H1 (cell line): Measurements from ENCODE around the gene EPHA3. TPM values are rescaled to one million over a fixed set of nuclear protein-coding genes. Genes with fewer than 3 reads are reported as not detected.

Experiments
- CTCF ChIA-PET: fragments of 300-600 bp; sonication (Branson Sonifier 250); formaldehyde crosslinking; loops from one replicate; lab custom pipeline; 2021; ENCODE audit not compliant: partially characterized antibody; lab: Charles Lee
- POLR2A ChIA-PET: fragments of 300-600 bp; sonication (Branson Sonifier 250); formaldehyde crosslinking; loops from one replicate; lab custom pipeline; 2021; ENCODE audit warnings: inconsistent platforms; ENCODE audit not compliant: partially characterized antibody; lab: Charles Lee
- DNase-seq, 2 experiments: peaks; one replicate each; pipeline versions ENCODE4 v3.0.0 to v3.0.0-alpha.2; 2010 to 2022; ENCODE audit warnings: low spot score in 2 of 2, low read depth in 1 of 2, mixed read lengths in 1 of 2
- FAIRE-seq: peaks from 2 replicates; lab custom pipeline; 2011; peaks lifted over from hg19 to GRCh38; lab: Jason Lieb, UNC
- H2AFZ ChIP-seq: 2 replicates; pipeline ENCODE4 v1.8.1; 2012; ENCODE audit warnings: low read length, inconsistent platforms
- H2AK5ac ChIP-seq: 2 replicates; pipeline ENCODE4 v1.6.1; 2013; ENCODE audit warnings: low read depth, low read length
- H2BK120ac ChIP-seq: replicated peaks from 2 replicates; pipeline ENCODE3; 2013; ENCODE audit warnings: low read depth, low read length, inconsistent platforms
- H2BK12ac ChIP-seq: 2 replicates; pipeline ENCODE4 v1.6.1; 2013; ENCODE audit warnings: low read depth, low read length
- H2BK15ac ChIP-seq: 2 replicates; pipeline ENCODE4 v1.6.1; 2013; ENCODE audit warnings: low read length
- H2BK20ac ChIP-seq: 2 replicates; pipeline ENCODE4 v1.6.1; 2013; ENCODE audit warnings: low read length
- H2BK5ac ChIP-seq: 2 replicates; pipeline ENCODE4 v1.6.1; 2013; ENCODE audit warnings: low read depth, low read length
- H3K14ac ChIP-seq: 2 replicates; pipeline ENCODE4 v1.6.1; 2013; ENCODE audit warnings: inconsistent platforms; ENCODE audit not compliant: insufficient read length
- H3K18ac ChIP-seq: 2 replicates; pipeline ENCODE4 v1.6.1; 2013; ENCODE audit warnings: low read length; ENCODE audit errors: extremely low read depth
- H3K23ac ChIP-seq: 2 replicates; pipeline ENCODE4 v1.6.1; 2013; ENCODE audit warnings: inconsistent platforms; ENCODE audit not compliant: insufficient read length
- H3K23me2 ChIP-seq: 2 replicates; pipeline ENCODE4 v1.6.1; 2013; ENCODE audit warnings: low read depth, low read length
- H3K27ac ChIP-seq: 2 replicates; pipeline ENCODE4 v1.6.1; 2011; ENCODE audit warnings: low read depth, low read length, inconsistent platforms
- H3K27me3 ChIP-seq, 4 experiments: replicated peaks in 1 of 4; 1 replicate in 1 of 4; 2 replicates in 3 of 4; pipeline versions ENCODE4 v1.6.1 to v1.8.1; 2011 to 2013; ENCODE audit warnings: low read length in 3 of 4, mild to moderate bottlenecking in 3 of 4, inconsistent platforms in 2 of 4, mixed read lengths in 2 of 4, moderate library complexity in 1 of 4; ENCODE audit not compliant: control insufficient read depth in 3 of 4, insufficient read depth in 3 of 4; ENCODE audit errors: extremely low read depth in 1 of 4
- H3K36me3 ChIP-seq, 4 experiments: 2 replicates each; pipeline versions ENCODE4 v1.6.1 to v1.8.1; 2011 to 2013; ENCODE audit warnings: mild to moderate bottlenecking in 4 of 4, low read length in 3 of 4, moderate library complexity in 2 of 4, control low read depth in 1 of 4, inconsistent platforms in 1 of 4; ENCODE audit not compliant: insufficient read depth in 4 of 4, control insufficient read depth in 2 of 4
- H3K4ac ChIP-seq: replicated peaks from 2 replicates; pipeline ENCODE3; 2013; ENCODE audit warnings: low read length, low read depth, mixed read lengths, inconsistent platforms; ENCODE audit not compliant: insufficient read length
- H3K4me1 ChIP-seq, 4 experiments: replicated peaks in 1 of 4; 1 replicate in 1 of 4; 2 replicates in 3 of 4; pipeline versions ENCODE4 v1.6.1 to v1.8.1; 2011 to 2013; ENCODE audit warnings: low read length in 3 of 4, inconsistent platforms in 2 of 4, mixed read lengths in 1 of 4; ENCODE audit not compliant: insufficient read depth in 4 of 4, control insufficient read depth in 3 of 4
- H3K4me2 ChIP-seq, 2 experiments: 2 replicates each; pipeline versions ENCODE4 v1.6.1 to v1.8.1; 2011 to 2013; ENCODE audit warnings: low read depth in 2 of 2, low read length in 2 of 2, control low read depth in 1 of 2, inconsistent platforms in 1 of 2, mild to moderate bottlenecking in 1 of 2; ENCODE audit not compliant: insufficient read depth in 1 of 2
- H3K4me3 ChIP-seq, 4 experiments: fragments of 200-600, 300-600 bp in 1 of 4; sonication (generic), shearing (Covaris generic), sonication (Bioruptor Twin) in 1 of 4; 2 replicates each; pipeline versions ENCODE4 v1.5.1 to v1.8.1; 2011 to 2016; ENCODE audit warnings: low read length in 4 of 4, low read depth in 3 of 4, control low read depth in 2 of 4, inconsistent platforms in 2 of 4, mild to moderate bottlenecking in 2 of 4, mixed read lengths in 1 of 4, moderate library complexity in 1 of 4; ENCODE audit not compliant: insufficient read depth in 2 of 4; ENCODE audit errors: extremely low read depth in 1 of 4
- H3K56ac ChIP-seq: replicated peaks from 2 replicates; pipeline ENCODE3; 2013; ENCODE audit warnings: low read depth, mild to moderate bottlenecking, mixed read lengths, low read length, inconsistent platforms; ENCODE audit not compliant: insufficient read length
- H3K79me1 ChIP-seq: 2 replicates; pipeline ENCODE4 v1.6.1; 2013; ENCODE audit warnings: low read depth, low read length, control low read depth
- H3K79me2 ChIP-seq, 2 experiments: 2 replicates each; pipeline versions ENCODE4 v1.6.1 to v1.8.1; 2012 to 2013; ENCODE audit warnings: low read length in 2 of 2, mild to moderate bottlenecking in 2 of 2, inconsistent platforms in 1 of 2; ENCODE audit not compliant: insufficient read depth in 2 of 2, control insufficient read depth in 1 of 2
- H3K9ac ChIP-seq, 4 experiments: replicated peaks in 1 of 4; 1 replicate in 1 of 4; 2 replicates in 3 of 4; pipeline versions ENCODE4 v1.6.1 to v1.8.1; 2011 to 2013; ENCODE audit warnings: low read depth in 3 of 4, low read length in 3 of 4, control low read depth in 2 of 4, mild to moderate bottlenecking in 2 of 4, moderate library complexity in 2 of 4, inconsistent platforms in 1 of 4; ENCODE audit errors: extremely low read depth in 1 of 4
- H3K9me3 ChIP-seq, 2 experiments: 2 replicates each; pipeline versions ENCODE4 v1.6.1 to v1.8.1; 2012 to 2013; ENCODE audit warnings: mild to moderate bottlenecking in 2 of 2, moderate library complexity in 2 of 2, control low read depth in 1 of 2, inconsistent platforms in 1 of 2, low read depth in 1 of 2, low read length in 1 of 2, mixed read lengths in 1 of 2; ENCODE audit not compliant: insufficient read depth in 2 of 2
- H4K20me1 ChIP-seq, 2 experiments: replicated peaks in 1 of 2; 2 replicates each; pipeline versions ENCODE3 to v1.8.1; 2011 to 2013; ENCODE audit warnings: inconsistent platforms in 2 of 2, low read length in 2 of 2, mild to moderate bottlenecking in 1 of 2; ENCODE audit not compliant: insufficient read depth in 2 of 2, control insufficient read depth in 1 of 2
- H4K5ac ChIP-seq: 2 replicates; pipeline ENCODE4 v1.6.1; 2013; ENCODE audit warnings: low read length, low read depth, mixed read lengths, inconsistent platforms; ENCODE audit not compliant: insufficient read length
- H4K8ac ChIP-seq: 2 replicates; pipeline ENCODE4 v1.8.0; 2013; ENCODE audit warnings: mild to moderate bottlenecking, moderate library complexity, low read length, inconsistent platforms; ENCODE audit not compliant: insufficient read depth; ENCODE audit errors: extremely low read depth
- H4K91ac ChIP-seq: replicated peaks from 2 replicates; pipeline ENCODE3; 2013; ENCODE audit warnings: low read length, mixed read lengths, inconsistent platforms; ENCODE audit not compliant: insufficient read length
- BRCA1 ChIP-seq: IDR thresholded peaks from 2 replicates; pipeline ENCODE4 v1.6.1; 2012; ENCODE audit warnings: low read depth, low read length, improper control_type of control experiment
- EP300 ChIP-seq, 2 experiments: IDR thresholded peaks; 1 replicate in 1 of 2; 2 replicates in 1 of 2; pipeline ENCODE4 v1.6.1; 2011 to 2012; ENCODE audit warnings: low read depth in 2 of 2, low read length in 2 of 2, mild to moderate bottlenecking in 2 of 2, borderline replicate concordance in 1 of 2, inconsistent platforms in 1 of 2, moderate library complexity in 1 of 2
- KDM4A ChIP-seq: IDR thresholded peaks from one replicate; pipeline ENCODE4 v1.7.1; 2012; ENCODE audit warnings: low read depth, mild to moderate bottlenecking, moderate library complexity, low read length, inconsistent platforms; ENCODE audit not compliant: severe bottlenecking
- MAFK ChIP-seq: IDR thresholded peaks from 2 replicates; pipeline ENCODE4 v1.6.1; 2012; ENCODE audit warnings: low read depth, mild to moderate bottlenecking, improper control_type of control experiment, low read length
- NANOG ChIP-seq: IDR thresholded peaks from 2 replicates; pipeline ENCODE4 v1.6.1; 2011; ENCODE audit warnings: low read length, low read depth, mild to moderate bottlenecking, inconsistent platforms; ENCODE audit not compliant: insufficient read depth, poor library complexity, severe bottlenecking
- TAF1 ChIP-seq: IDR thresholded peaks from 2 replicates; pipeline ENCODE4 v1.6.1; 2011; ENCODE audit warnings: mild to moderate bottlenecking, low read depth, low read length
- TEAD4 ChIP-seq: IDR thresholded peaks from 2 replicates; pipeline ENCODE4 v1.6.1; 2012; ENCODE audit warnings: low read depth, low read length, inconsistent platforms, mixed read lengths
- WGBS, 2 experiments: shearing (Covaris generic) in 1 of 2; methylation state at CpG; one replicate each; pipeline versions ENCODE4 v1.1.6 to v1.1.7; 2013 to 2015; ENCODE audit warnings: low lambda C conversion rate in 2 of 2, mixed read lengths in 2 of 2, inconsistent platforms in 1 of 2, low coverage in 1 of 2, missing lambda C conversion rate in 1 of 2; ENCODE audit not compliant: insufficient replicate concordance in 2 of 2, insufficient coverage in 1 of 2, insufficient read length in 1 of 2; ENCODE audit errors: extremely low coverage in 1 of 2, missing lambda C conversion rate in 1 of 2; 5-methylcytosine and 5-hydroxymethylcytosine counted together
- polyA plus RNA-seq, 7 experiments: library from polyadenylated mRNA; depleted of rRNA in 3 of 7; stranded (reverse) in 5 of 7; unstranded in 2 of 7; fragments of >200 nt in 5 of 7; fragments of 200-250 nt in 2 of 7; gene quantifications; 1 replicate in 5 of 7; 2 replicates in 1 of 7; 4 replicates in 1 of 7; pipeline versions ENCODE4 v1.2.1 to v1.2.3, GENCODE V29; 2011 to 2013; ENCODE audit warnings: missing spikeins in 2 of 7, mixed read lengths in 2 of 7
- total RNA-seq: library from RNA; stranded (reverse); fragmentation: NEBNext Ultra II Directional; extraction: Animal tissue kit (Norgen Biotek cat#: 25700); gene quantifications from 2 replicates; pipeline ENCODE4 v1.2.1, GENCODE V29; 2021

The EPHA3 gene
- total and polyA plus RNA-seq, 2 of the 8 experiments (the other 6 are each of a cell fraction or from before 2014, with no cell fraction given), result 0.09 to 0.22 TPM

DNA sequence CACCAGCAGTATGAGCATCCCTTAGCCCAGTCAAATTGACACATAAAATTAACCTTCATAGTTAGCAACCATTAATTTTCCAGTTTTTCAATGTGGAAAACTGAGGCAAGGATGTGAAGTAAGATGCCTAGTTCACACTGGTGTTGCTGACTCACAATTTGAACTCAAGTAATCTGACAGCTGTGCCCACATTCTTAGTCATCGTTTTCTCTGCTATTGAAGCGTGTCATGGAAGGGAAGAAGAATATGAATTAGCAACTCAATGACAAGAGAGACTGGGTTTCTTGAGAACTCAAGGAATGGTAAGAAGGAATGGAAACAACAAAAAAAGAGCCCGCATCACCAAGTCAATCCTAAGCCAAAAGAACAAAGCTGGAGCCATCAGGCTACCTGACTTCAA is 261.4 kb downstream of the EPHA3 start:
- Histone ChIP-seq H2BK12ac (no peak overlapping the region), H2AFZ (no peak overlapping the region), H2BK15ac (no peak overlapping the region), H3K79me2 (no peaks in the 10 kb centered on the region), H2AK5ac (no peak overlapping the region), H2BK120ac (no peak overlapping the region), H3K4me1 (peaks cover 0 to 4% (median 0%) of the 10 kb centered on the region in 4 experiments; a peak in 1 of 7 replicates), H4K8ac (no peak overlapping the region), H3K27ac (no peak overlapping the region), H3K18ac (no peak overlapping the region), H2BK20ac (no peak overlapping the region), H3K4ac (no peak overlapping the region), H3K23ac (no peak overlapping the region), H3K27me3 (no peaks in the 10 kb centered on the region), H4K20me1 (no peaks in the 10 kb centered on the region), H3K79me1 (no peaks in the 10 kb centered on the region), H3K4me2 (no peak overlapping the region), H3K36me3 (no peaks in the 10 kb centered on the region), H3K9me3 (0 out of 4 replicates have a peak, but pooled peaks cover 0 to 3% of the 10 kb centered on the region in 2 experiments), H3K14ac (no peak overlapping the region), H3K23me2 (no peaks in the 10 kb centered on the region), H3K56ac (no peak overlapping the region), H4K5ac (no peak overlapping the region), H3K4me3 (no peak overlapping the region), H3K9ac (no peak overlapping the region), H2BK5ac (no peak overlapping the region), H4K91ac (no peak overlapping the region)
- DNase-seq (no peak), FAIRE-seq (no peak)
- 93% methylated on average over 3 of the region's 3 CpGs; no CpG with 5 or more reads in 1 of the 2 experiments for WGBS, 2 experiments
- TF ChIP-seq BRCA1 (no peak), KDM4A (no peak), NANOG (no peak), EP300 (IDR thresholded peaks at IDR 0.05; ENCODE audit: borderline replicate concordance in 1 of 2, low read depth in 2 of 2, low read length in 2 of 2) (no peak), TAF1 (no peak), TEAD4 (no peak), MAFK (no peak)
- CTCF ChIA-PET, result no interaction called here
- POLR2A ChIA-PET, result no interaction called here
